SIG-M5 treated with dmso at 0.1 percent for 504 hours (cell line): ENCODE measurements around the gene TIMP2.
"Not testable (repeated sequence)": the region's sequence is repeated elsewhere in the genome, so short reads cannot be mapped to it uniquely, and the experiment has no call there.

Source experiments
- DNase-seq: peaks from one replicate; lab custom pipeline; 2025; ENCODE audit not compliant: unreplicated experiment; lab: John Stamatoyannopoulos, UW

Gene TIMP2

DNA sequence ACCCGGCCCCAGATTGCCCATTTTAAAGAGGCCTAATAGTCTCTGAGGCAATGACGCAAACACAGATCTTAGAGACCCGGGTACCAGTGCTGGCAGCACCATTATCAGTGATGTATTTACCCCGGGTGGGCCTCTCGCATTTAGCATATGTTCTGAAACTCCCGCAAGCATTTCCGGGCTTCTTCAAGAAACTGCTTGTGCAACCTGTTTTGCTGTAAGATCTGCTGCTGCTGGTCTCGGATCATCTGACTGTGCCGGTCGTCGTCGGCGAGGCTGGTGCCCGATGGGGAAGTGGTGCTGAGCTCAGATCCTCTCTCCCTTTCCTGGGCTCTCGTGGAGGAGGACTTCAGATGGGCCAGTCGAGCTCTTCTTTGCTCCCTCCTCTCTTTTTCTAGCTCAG is 34.7 kb downstream of the TIMP2 start:
- DNase-seq, result peak; percentile 99

DNA sequence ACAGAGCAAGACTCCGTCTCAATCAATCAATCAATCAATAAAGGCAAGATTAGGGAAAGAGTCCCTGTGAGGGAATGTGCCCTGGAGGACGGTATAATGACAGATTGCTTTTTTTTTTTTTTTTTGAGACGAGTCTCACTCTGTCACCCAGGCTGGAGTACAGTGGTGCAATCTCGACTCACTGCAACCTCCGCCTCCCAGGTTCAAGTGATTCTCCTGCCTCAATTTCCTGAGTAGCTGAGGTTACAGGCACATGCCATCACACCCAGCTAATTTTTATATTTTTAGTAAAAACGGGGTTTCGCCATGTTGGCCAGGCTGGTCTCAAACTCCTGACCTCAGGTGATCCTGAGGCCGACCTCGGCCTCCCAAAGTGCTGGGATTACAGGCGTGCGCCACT is 35.1 kb downstream of the TIMP2 start:
- not testable (repeated sequence) for DNase-seq

DNA sequence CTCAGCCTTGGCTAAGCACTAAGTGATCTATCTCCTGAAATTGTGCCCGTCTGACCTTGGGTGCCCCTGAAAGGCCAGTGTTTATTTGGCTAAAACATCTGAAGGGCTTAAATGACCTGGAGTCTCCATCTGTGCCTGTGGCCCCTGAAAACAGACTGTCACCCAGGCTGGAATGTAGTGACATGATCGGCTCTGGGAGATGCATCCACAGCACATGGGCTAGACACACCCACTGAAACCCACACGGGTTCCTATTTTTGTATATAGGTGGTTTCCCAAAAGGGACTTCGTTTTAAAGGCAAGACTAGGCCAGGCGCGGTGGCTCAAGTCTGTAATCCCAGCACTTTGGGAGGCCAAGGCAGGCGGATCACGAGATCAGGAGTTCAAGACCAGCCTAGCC is 35.7 kb downstream of the TIMP2 start:
- peak; percentile 16 for DNase-seq

DNA sequence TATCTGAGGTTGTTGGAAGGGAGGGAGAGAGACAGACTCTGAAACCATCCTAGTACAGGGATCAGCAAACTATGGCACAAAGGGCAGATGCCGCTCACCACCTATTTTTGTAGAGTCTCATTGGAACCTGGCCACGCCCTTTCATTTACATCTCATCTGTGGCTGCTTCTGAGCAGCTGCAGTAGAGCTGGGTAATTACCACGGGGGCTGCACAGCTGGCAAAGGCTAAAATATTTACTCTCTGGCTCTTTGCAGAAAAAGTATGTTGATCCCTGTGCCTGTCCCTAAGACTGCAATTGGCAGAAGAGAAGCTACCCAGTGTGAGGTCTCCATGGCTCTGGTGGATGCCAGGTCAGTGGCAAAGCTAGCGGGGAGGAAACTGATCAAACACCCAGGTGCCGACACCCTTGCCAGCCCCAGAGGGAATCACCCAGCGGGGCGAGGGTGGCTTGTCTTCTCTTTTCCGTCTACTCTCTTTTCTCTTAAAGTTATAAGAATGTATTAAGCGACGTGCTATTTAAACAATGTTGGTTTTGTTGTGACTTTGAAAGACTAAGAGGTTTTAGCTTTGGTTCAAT is 36.2 kb downstream of the TIMP2 start:
- DNase-seq, result no peak

DNA sequence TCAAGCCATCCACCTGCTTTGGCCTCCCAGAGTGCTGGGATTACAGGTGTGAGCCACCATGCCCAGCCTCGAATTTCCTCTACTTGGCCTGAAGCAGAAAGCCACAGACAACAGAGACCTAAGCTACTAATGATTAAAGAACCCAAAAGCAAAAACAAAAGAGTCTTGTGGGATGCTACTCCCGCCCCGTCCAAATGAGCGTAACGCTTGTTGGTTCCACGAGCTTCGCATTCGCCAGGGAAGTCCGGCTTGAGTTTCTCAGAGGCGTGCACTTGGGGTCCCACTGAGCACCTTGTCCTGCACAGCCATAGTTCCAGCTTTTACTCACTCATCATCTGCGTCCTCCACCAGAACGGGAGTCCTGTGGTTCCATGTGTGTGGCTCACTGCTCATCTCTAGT is 38.2 kb downstream of the TIMP2 start:
- no peak for DNase-seq

DNA sequence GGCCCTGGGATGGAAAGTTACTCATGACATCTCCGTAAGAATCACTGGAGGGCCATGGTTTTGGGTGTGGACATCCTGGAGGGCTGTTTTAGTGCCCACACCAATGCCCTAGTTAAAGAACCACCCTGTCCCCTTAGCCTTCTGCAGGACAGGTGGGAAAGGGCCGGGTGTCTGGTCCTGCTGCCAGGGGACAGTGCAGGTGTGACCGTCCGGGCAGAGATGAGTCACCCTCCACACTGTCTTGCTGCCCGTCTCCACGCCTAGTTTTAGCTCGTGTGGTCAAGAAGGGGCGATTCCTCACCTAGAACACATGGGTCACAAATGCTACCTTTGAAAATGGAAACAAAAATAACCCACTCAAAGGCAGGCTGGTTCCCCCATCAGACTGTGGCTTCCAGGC is 39.2 kb downstream of the TIMP2 start:
- DNase-seq, result no peak

DNA sequence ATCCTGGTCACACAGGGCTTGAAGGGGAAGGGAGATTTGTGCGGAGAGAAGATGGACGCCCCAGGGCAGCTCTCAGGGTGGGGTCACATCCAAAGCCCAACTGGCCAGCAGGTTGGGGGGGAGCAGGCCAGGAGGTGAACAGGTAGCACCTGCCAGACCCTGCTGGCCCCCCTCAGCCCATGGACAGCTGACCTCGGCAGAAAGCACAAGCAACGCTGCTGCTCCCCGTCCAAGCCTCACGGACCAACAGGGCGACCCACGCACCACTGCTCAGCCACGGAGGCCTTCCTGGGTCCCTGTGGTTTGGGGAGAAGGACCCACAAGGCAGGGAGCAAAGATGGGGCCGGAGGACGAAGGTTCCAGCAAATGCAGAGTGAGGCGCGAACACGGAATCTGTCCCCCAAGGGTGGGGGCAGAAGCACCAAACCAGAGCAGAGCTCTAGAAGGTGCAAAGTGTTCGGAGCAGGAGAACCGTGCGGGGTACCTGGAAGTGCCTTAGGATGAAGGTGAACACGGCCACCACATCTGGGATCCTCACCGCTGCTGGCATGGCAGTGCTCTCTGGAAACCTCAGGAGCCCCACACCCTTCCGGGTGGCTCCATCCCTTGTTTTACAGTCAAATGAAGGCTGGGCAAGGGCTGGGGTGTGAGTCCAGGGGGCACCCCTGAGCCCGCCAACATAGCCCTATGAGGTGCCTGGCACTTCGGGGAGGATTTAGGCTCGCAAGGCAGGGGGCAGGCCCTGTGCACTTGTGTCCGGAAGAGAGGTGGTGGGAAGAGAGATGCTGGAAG is 40.1 kb downstream of the TIMP2 start:
- no peak for DNase-seq

DNA sequence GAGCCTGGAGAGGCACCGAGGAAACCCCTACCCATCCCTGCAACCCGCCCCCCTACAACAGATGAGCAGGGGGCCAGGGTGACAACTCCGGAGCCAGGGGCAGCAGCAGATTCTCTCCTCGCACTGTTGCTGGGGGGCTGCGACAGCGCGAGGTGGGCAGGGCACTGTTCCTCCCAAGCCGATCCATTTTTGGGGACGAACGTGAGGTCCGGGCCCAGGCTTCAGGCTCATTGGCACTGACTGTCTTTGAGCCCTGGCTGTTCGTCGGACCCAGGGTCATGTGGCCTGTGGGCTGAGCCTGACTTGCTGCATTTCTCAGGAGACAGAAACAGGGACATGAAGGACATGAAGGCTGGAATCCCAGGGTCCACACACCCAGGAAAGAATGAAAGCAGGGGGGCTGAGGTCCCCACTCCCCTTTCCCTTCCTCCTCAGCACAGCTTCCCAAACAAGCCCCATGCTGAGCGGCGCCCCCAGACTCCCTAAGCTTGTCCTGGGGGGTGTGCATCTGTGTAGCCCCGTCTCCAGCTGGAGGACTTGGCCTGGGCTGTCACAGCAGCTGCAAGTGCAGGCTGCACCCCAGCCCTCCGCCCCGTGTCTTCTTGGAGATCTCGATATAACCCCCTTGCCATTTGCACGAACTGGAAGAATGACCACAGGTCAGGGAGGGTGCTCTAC is 40.9 kb downstream of the TIMP2 start:
- DNase-seq, result no peak

DNA sequence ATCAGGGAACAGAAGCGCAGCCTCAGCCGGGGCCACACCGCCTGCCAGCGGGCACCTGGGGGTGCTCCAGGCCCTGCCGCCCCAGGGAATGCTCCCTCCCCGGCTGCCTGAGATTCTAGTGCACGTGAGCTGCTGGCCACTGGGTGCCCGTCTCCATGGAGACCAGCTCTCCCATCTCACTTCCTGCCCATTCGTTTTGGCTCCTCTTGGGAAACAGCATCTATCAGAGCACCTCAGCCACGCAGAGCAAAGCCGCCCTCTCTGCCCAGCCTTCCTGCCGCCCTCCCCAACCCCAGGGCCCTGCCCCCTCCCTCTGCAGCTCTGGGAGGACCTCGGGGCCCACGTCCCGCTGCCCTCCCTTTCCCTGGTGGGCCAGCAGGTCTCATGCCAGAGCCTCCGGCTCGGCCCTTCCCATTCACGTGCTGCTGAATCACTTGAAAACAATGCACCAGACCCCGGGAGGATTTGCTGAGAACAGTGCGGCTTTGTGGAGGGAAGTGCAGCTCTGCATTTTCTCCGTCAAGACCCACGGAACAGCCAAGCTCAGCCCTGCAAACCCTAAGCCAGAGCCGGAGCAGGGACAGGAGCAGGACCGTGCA is 41.6 kb downstream of the TIMP2 start:
- no peak for DNase-seq

DNA sequence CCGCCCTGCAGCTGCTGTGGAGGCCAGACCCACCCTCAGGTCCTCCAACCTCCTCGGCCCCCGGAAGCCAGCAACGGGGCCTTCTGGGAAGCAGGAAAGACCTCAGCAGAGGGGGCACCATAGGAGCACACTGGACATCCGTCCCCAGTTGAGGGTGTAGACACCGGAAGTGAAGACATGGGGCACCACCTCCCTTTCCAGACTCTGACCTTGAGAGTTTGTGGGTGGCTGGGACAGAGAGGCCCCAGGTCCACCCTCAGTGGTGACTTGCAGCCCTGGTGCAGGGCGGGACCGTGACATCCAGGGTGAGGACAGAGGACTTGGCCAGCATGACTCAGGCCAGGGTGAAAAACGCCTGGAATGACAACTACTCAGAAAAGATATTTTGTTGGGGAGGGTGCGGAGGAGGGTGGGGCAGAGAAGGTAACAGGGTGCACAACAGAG is 42.1 kb downstream of the TIMP2 start:
- no peak for DNase-seq

DNA sequence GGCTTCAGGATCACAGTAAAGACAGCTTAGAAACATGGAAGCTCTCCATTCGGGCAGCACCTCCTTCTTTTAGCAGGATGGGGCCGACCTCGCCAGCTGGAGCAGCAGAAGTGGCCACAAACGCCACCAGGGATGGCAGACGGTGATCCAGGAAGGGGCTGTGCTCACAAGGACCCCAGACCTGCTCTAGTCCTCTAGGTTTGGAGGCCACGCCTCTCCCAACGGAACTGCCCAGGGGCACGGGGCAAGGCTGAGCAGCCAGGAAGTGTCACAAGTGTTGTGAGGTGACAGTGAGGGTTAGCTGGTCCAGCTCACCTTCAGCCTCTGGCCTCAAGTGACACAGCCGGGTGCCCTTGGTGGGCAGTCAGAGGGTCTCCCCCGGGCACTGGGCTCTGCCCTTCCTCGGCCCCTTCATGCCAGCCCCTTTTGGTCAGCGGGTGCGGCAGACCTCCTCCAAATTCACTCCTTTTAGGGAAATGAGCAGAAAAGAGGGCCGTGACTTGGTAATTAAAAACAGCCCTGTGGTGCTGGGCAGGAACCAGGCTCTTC is 42.6 kb downstream of the TIMP2 start:
- no peak for DNase-seq

DNA sequence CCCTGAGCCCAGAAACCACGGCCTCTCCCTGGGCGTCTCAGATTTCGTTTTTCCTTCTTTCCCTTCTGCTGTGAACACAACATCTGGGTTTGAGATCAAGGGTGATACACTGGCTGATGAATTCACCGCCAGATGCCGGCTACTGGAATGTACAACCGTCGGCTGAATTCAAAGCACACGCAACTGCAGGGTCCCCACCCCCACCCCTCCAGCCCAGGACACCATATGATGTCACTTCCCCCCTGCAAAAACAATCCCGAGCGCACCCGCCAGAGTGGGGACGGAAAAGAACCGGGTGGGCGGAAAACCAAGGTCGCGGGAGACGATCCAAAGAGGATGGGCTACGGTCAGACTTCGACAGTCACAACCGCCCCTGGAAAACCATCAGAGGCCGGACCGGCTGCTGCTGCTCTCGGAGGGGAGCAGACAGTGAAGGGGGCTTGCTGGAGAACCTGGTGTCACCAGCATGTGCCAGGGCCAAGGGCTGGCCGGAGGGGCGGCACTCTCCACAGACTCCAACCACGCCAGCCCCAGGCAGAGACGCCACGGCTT is 45.5 kb downstream of the TIMP2 start:
- no peak for DNase-seq

DNA sequence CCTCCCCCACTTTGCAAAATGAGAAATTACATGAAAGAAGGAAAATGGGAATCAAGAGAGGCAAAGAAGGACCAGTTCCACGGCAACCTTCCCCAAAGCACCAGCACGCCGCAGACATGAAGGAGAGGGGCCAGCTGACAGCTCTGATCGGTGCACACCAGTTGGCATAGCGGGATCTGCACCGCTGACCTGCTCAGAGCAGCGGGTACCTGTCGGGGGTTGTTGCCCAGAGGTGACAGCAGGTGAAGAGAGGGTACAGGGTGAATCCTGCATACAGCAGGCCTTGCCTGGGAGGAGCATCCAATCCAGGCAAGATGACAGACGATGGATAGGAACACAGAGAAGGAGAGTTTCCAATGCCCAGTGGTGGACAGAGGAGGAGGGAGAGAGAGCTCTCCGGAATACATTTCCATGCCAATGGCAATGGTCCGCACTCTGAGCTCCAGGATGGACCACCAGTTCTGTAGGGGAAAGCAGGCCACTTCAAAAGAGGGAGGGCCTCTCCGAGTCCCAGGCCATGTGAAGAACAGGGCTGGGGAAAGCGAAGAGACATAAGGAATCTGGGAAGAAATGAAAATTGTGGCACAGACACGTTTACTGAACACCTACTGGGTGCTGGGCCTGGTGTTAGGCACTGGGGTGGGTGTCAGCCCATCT is 46.2 kb downstream of the TIMP2 start:
- no peak for DNase-seq

DNA sequence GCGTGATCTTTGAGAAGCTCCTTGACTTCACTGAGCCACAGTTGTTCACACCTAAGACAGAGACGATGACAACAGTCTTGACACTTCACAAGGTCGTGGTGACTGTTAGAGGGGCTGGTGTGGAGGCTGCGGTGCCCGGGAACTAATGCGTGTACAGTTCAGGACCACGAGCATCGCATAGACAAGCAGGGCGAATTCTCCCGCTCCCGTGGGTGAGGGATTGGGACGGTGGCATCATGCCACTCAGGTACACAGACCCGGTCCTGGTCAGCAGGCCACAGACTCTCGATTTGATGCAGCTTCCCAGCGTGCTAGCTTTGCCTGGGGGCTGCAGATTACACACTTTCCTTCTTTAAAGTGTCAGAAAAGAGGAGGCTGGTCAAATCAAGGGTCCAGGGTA is 46.9 kb downstream of the TIMP2 start:
- no peak for DNase-seq

DNA sequence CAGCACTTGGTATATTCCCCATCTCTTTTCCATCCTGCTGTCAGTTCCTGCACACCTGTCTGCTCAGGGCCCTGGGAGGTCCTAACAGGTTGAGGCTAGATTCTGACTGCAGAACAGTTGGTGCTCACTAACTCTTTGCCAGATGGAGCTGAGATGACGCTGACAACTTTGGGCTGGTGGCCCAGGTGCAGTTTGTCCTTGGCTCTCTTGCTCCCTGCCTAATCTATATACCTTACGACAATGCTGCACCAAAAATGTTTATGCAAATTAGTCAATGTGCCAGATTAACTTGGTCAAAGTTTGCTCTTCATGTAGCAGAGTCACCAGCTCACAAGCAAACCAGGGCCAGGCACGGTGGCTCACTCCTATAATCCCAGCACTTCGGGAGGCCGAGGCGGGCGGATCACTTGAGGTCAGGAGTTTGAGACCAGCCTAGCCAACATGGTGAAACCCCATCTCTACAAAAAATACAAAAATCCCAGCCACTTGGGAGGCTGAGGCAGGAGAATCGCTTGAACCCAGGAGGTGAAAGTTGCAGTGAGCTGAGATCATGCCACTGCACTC is 48.2 kb downstream of the TIMP2 start:
- DNase-seq, result not testable (repeated sequence)

DNA sequence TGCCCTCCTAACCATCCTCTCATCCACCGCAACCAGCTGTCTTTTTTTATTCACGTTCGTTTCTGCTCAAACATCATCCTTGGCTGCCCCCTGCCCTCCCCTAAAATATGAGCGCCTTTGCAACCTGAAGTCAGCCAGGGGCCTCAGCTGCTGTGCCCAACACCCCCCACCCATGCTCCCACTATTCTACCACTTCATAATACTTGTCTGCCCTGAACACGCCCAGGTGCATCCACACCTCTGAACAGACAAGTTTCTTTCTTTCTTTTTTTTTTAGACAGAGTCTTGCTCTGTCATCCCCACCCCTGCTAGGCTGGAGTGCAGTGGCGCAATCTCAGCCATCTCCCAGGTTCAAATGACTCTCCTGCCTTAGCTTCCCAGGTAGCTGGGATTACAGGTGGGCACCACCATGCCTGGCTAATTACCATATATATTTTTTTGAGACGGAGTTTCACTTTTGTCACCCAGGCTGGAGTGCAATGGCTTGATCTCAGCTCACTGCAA is 49.0 kb downstream of the TIMP2 start:
- DNase-seq, result no peak

DNA sequence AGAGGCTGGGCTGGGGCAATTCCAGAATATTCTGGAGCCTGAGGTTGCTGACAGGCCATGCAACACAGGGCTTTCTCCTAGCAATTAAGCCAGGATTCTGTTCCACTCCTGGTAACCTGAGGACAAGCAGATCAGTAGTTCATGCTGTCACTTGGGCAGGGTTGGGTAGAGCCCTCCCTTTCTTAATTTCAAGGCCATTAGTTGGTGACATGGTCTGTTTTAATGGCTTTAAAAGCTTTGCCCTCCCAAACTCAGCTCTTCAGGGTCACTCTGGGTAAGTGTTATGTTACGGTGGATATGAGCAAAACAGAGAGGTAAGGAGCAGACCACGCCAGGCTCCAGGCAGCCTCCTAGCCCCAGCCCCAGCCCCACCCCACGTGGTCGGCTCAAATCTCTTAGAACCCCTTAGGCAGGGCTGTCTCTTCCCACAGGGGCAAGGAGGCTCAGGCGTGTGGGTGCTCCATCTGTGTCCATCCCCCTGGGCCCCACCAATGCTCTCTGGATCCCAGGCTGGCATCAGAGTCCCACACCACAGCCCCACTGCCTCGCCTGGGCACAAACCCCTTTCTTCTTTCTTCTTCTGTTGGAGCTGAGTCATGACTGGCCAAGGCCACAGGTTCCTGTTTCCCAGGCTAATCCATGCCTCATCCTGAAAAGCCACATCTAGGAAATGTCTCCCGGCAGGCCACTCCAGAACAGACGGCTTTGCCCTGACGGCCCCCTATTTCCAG is 49.7 kb downstream of the TIMP2 start:
- no peak for DNase-seq

DNA sequence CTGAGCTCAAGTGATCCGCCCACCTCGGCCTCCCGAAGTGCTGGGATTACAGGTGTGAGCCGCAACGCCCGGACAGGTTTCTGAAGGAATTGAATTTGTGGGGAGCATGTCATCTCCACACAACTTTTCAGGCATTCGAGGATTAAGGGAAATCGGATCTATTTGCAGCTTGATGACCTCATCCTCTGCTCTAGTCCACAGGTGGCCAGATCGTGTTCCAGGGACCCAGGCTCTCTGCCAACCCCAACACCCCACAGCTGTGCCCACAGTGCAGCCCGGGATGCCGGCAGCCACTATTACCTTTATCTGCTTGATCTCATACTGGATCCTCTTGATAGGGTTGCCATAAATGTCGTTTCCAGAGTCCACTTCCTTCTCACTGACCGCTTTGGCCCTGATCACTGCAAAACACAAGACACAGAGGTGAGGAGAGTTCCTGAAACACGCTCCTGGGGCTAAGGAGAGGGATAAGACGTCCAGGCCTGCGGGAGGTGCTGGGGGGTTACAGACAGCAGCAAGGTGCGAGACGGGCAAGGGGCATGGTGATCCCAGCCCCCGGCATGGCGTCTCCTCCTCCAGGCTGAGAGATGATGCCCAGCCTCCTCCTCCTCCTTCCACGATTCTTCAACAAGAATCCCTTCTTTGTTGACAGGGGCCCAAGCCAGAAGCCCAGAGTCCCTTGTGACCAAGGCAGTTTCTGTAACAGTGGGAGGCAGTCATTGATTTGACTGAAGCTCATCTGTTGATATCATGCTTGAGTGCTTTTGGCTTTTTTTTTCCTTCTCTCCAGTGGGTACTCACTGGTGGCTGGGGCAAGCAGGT is 51.5 kb downstream of the TIMP2 start:
- DNase-seq, result no peak

DNA sequence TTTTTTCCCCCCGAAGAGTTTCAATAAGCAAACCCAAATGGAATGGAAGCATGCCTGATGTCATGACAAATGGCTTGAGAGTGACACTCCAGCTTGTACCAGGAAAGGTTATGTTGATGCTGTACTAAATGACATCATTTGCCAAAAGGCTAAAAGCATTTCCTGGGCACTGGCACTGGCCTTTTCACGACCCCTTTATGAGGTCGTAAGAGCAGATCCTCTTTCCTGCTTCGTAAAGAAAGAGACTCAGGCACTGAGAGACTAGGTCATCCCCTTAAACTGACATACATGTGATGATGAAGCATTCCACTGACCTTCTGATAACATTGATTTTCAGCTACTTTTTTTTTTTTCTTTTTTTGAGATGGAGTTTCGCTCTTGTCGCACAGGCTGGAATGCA is 52.7 kb downstream of the TIMP2 start:
- DNase-seq, result no peak
